Epithelial cell of esophagus (primary cell): ENCODE results near the gene ADAMTS2.

Experiments
- DNase-seq: peaks from one replicate; pipeline ENCODE4 v3.0.0; 2010; ENCODE audit warnings: low read depth
- H3K4me3 ChIP-seq: 2 replicates; pipeline ENCODE4 v1.5.1; 2011; ENCODE audit warnings: mild to moderate bottlenecking, low read length, control low read depth
- TF ChIP-seq, protein P1 (sequence below): IDR thresholded peaks from 2 replicates; pipeline ENCODE4 v1.5.1; 2011; ENCODE audit warnings: low read depth, mild to moderate bottlenecking, low read length, control low read depth, inconsistent platforms; ENCODE audit not compliant: insufficient read depth; ENCODE audit errors: missing control alignments

The ADAMTS2 gene

DNA sequence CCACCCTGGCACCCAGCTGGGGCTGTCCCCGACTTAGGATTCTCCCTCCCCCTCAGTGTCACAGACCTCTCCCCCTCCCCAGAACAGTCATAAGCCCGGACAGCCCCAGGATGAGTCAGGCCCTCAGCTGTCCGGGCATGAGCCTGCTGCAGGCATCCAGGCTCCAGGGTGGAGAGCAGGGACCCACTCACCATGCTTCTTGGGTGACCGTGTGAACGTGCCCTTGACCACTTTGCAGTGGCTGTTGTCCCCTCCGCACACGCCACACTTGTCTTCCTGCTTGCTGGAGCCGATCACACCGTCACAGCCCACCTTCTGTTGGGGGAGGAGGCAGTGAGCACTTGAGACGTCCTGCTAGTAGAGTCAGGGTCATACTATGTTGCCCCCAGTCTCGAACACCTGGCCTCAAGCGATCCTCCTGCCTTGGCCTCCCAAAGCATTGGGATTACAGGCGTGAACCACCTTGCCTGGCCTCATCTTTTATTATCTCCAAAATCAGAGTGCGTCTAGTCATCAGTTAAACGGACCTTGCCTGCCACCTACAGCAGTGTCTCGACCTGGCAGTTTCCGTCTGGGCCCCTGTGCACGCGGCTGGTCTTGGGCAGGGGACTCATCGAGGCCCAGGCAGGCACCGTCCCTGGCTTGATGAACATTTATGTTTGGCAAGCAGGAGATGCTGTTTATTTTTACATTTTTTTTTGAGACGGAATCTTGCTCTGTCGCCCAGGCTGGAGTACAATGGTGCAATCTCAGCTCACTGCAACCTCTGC lies 212.5 kb downstream of the ADAMTS2 start:
- DNase-seq, result no peak
- no peak overlapping the region for H3K4me3 ChIP-seq
- TF ChIP-seq, protein P1, sequence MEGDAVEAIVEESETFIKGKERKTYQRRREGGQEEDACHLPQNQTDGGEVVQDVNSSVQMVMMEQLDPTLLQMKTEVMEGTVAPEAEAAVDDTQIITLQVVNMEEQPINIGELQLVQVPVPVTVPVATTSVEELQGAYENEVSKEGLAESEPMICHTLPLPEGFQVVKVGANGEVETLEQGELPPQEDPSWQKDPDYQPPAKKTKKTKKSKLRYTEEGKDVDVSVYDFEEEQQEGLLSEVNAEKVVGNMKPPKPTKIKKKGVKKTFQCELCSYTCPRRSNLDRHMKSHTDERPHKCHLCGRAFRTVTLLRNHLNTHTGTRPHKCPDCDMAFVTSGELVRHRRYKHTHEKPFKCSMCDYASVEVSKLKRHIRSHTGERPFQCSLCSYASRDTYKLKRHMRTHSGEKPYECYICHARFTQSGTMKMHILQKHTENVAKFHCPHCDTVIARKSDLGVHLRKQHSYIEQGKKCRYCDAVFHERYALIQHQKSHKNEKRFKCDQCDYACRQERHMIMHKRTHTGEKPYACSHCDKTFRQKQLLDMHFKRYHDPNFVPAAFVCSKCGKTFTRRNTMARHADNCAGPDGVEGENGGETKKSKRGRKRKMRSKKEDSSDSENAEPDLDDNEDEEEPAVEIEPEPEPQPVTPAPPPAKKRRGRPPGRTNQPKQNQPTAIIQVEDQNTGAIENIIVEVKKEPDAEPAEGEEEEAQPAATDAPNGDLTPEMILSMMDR, result no peak

- DNase-seq, result no peak
- TF ChIP-seq, protein P1, result no peak
- no peak overlapping the region for H3K4me3 ChIP-seq
These were observed 213.2 kb downstream of the ADAMTS2 start for GRCh38 chr5:179131886-179132585.

DNA sequence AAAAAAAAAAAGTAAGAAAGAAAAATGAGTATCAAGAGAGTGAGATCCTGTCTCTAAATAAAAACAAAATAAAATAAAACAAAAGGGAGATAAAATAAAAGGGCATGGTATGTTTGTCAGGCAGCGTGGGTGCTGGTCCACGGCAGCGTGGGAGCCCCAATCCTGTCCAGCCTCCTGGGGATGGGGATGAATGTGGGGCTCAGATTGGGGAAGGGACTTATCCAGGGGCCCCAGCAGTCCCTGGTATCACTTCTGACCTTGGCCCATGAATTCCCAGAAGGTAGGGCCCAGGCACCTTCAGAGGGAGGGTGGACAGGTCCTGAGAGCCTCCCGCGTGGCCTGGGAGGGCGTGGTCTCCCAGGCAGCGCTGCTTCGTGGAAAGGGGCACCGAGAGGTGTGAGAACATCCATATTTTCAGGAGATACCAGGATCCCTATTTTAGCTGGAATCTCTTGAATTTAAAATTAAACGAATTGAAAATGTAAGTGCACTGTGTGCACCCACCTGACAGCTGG lies 213.9 kb downstream of the ADAMTS2 start:
- TF ChIP-seq, protein P1, result no peak
- H3K4me3 ChIP-seq, result no peak overlapping the region
- no peak for DNase-seq

- no peak overlapping the region for H3K4me3 ChIP-seq
- TF ChIP-seq, protein P1, result no peak
- no peak for DNase-seq
These were observed 215.1 kb downstream of the ADAMTS2 start for GRCh38 chr5:179130101-179130681.

DNA sequence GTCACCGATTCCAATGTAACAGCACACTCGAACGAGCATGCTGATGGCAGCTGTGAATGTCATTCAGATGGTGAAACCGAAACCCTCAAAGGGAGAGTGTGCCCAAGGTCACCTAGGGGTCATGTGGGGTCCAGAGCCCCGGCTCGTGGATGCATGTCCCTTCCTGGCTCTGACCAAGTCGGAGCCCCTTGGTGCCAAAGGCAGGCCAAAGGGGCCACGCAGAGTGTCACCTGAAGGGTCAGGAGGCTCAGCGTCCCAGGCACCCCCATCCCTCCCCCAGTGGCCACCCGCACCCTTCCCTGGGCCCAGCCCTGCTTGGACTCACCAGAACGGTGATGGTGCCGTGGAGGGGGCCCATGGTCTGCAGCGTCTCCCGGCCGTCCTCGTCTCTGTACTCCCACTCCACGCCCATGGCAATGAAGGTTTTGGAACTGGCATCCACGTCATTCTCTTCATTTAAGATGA lies 215.6 kb downstream of the ADAMTS2 start:
- DNase-seq, result no peak
- H3K4me3 ChIP-seq, result no peak overlapping the region
- TF ChIP-seq, protein P1, result no peak

DNA sequence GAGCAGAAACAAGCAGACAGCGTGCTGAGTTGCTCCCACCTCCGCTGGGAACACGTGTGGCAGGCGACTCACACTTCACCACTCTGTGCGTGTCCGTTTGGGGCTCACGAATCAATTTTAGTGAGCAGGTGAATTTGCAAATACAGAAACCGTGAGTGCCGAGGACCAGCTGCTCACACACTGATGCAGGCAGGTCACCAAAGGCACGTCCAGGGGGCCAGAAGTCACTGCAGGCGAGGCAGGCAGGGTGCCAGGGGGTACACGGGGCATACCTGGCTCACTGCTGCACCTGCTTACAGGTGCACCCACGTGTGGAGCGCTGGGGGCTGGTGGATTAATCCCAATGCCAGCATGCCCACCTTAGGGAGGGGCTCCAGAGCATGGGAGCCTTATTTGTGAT lies 216.3 kb downstream of the ADAMTS2 start:
- TF ChIP-seq, protein P1, result no peak
- no peak overlapping the region for H3K4me3 ChIP-seq
- no peak for DNase-seq
